ENCODE data around the gene PTPRN2. TPM values are rescaled to one million over a fixed set of nuclear protein-coding genes. Genes with fewer than 3 reads are reported as not detected.

The PTPRN2 gene
- total RNA-seq, 2 experiments from 2014 or later: 0.70 TPM; not detected in 1

DNA sequence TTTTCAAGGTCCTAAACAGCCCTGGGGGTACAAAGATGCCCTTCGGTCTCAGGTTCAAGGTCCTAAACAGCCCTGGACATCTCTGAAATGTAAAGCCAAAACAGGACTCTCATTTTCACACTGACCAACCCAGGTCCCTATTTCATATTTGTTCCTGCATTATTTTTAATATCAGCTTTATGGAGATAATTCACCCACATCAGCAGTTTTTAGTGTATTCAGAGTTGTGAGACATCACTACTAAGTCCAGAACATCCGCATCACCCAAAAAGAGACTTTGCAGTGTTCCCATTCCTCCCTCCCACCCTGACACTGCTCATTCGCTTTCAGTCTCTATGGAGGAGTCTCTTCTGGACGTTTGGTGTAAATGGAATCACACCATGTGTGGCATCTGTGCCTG is 420.2 kb downstream of the PTPRN2 start:
- Histone ChIP-seq H4K20me1 (ENCODE audit: insufficient read depth, low read length) (no peaks in the 10 kb centered on the region), H3K4me3 (ENCODE audit: low read depth, low read length, poor library complexity, severe bottlenecking) (no peak overlapping the region)
- BruUV-seq (replicated peaks): no TSS peak

DNA sequence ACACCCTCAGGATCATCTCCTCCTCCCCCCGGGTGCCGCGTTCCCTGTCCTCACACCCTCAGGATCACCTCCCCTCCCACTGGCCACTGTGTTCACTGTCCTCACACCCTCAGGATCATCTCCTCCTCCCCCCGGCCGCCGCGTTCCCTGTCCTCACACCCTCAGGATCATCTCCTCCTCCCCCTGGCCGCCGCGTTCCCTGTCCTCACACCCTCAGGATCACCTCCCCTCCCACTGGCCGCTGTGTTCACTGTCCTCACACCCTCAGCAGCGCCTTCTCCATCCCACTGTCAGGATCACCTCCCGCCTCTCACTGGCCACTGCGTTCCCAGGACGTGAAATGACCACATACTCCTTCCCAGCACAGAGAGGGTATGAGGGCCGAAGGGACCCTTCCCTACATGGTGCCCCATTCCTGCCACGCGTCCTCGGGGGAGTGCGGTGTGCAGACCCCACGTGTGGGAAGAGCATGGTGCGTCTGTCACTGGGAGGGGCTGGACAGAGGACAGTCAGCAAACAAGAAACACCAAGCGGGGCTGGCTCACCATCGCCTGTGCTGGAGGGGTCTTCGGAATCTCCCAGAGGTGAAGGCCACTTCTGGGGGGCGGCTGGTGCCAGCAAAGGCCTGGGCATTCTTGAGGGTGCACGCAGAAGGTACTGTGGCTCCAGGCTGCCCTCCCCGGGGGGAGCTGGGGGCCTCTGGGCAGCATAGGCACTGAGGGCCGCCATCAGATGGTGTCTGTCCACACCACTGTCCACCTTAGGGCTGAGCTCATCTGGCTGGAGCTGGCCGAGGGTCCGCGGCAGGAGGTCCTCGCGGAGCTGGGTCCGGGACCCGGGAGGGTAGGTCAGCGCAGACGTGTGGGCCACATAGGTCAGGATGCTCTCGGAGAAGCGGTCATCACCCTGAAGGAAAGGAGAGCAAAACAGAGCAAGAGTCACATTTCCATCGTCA is 421.0 kb downstream of the PTPRN2 start:
- POLR2A ChIA-PET: no interaction called here
- H2AFZ ChIP-seq (ENCODE audit: low read length): no peak overlapping the region
- H3K9me2 ChIP-seq (ENCODE audit: insufficient read depth, low read length): no peaks in the 10 kb centered on the region
- intact Hi-C loops (cut with micrococcal nuclease; ENCODE audit: unreplicated experiment): no loop called here
- TF ChIP-seq, protein P1, sequence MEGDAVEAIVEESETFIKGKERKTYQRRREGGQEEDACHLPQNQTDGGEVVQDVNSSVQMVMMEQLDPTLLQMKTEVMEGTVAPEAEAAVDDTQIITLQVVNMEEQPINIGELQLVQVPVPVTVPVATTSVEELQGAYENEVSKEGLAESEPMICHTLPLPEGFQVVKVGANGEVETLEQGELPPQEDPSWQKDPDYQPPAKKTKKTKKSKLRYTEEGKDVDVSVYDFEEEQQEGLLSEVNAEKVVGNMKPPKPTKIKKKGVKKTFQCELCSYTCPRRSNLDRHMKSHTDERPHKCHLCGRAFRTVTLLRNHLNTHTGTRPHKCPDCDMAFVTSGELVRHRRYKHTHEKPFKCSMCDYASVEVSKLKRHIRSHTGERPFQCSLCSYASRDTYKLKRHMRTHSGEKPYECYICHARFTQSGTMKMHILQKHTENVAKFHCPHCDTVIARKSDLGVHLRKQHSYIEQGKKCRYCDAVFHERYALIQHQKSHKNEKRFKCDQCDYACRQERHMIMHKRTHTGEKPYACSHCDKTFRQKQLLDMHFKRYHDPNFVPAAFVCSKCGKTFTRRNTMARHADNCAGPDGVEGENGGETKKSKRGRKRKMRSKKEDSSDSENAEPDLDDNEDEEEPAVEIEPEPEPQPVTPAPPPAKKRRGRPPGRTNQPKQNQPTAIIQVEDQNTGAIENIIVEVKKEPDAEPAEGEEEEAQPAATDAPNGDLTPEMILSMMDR (conservative IDR thresholded peaks at IDR 0.05; ENCODE audit: low read length): no peak
- TF ChIP-seq EZH2phosphoT487 (IDR thresholded peaks at IDR 0.05; ENCODE audit: borderline replicate concordance, low read depth, low read length): no peak
- no peaks in the 10 kb centered on the region for H4K20me1 ChIP-seq (ENCODE audit: insufficient read depth, low read length)
- no peak overlapping the region for H3K27ac ChIP-seq (ENCODE audit: low read depth, low read length, poor library complexity, severe bottlenecking)
- no peaks in the 10 kb centered on the region for H3K79me2 ChIP-seq (ENCODE audit: insufficient read depth, low read depth, low read length)
- H3K4me1 ChIP-seq (ENCODE audit: insufficient read depth, low read length, poor library complexity, severe bottlenecking): no peaks in the 10 kb centered on the region
- no peaks in the 10 kb centered on the region for H3K9me3 ChIP-seq (ENCODE audit: low read length)
- no peaks in the 10 kb centered on the region for H3K36me3 ChIP-seq (ENCODE audit: insufficient read depth, low read length)
- no peak overlapping the region for H3K4me2 ChIP-seq (ENCODE audit: low read length)
- CTCF ChIA-PET (ENCODE audit: unreplicated experiment): no interaction called here
- BruUV-seq (replicated peaks): no TSS peak
- no peak for DNase-seq (ENCODE audit: low spot score)
- H3K4me3 ChIP-seq (ENCODE audit: low read depth, low read length, poor library complexity, severe bottlenecking): no peak overlapping the region

More for the DNA sequence above, 420.2 kb downstream of the PTPRN2 start:
- intact Hi-C loops (cut with micrococcal nuclease; ENCODE audit: unreplicated experiment): no loop called here
- no peak overlapping the region for H3K27ac ChIP-seq (ENCODE audit: low read depth, low read length, poor library complexity, severe bottlenecking)
- H3K9me2 ChIP-seq (ENCODE audit: insufficient read depth, low read length): no peaks in the 10 kb centered on the region
- H3K9me3 ChIP-seq (ENCODE audit: low read length): no peaks in the 10 kb centered on the region
- no peak for DNase-seq (ENCODE audit: low spot score)
- ChIA-PET CTCF (ENCODE audit: unreplicated experiment) (no interaction called here), POLR2A (no interaction called here)
- no peaks in the 10 kb centered on the region for H3K4me1 ChIP-seq (ENCODE audit: insufficient read depth, low read length, poor library complexity, severe bottlenecking)
- no peak overlapping the region for H2AFZ ChIP-seq (ENCODE audit: low read length)
- H3K79me2 ChIP-seq (ENCODE audit: insufficient read depth, low read depth, low read length): no peaks in the 10 kb centered on the region
- H3K4me2 ChIP-seq (ENCODE audit: low read length): no peak overlapping the region
- no peaks in the 10 kb centered on the region for H3K36me3 ChIP-seq (ENCODE audit: insufficient read depth, low read length)
- TF ChIP-seq, protein P1 (conservative IDR thresholded peaks at IDR 0.05; ENCODE audit: low read length): no peak
- TF ChIP-seq EZH2phosphoT487 (IDR thresholded peaks at IDR 0.05; ENCODE audit: borderline replicate concordance, low read depth, low read length): no peak

DNA sequence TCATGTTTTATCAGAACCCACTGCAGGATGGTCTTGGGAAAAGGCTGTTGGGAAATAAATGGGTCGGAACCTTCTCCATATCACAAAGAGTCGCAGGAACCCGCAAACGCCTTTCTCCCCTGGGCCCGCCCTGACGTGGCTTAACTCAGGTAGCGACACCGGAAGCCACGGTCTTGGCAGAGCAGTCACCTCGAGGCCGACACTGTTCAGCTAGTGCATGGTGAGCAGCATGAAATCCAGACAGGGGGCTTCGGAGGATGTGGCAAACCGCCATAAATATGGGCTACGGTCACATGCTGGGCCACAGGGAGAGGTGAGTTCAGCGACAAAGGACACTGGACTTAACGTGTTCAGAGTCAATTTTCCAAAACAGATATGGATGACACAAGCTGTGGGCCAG is 421.9 kb downstream of the PTPRN2 start:
- no peak for TF ChIP-seq EZH2phosphoT487 (IDR thresholded peaks at IDR 0.05; ENCODE audit: borderline replicate concordance, low read depth, low read length)
- TF ChIP-seq, protein P1 (conservative IDR thresholded peaks at IDR 0.05; ENCODE audit: low read length): no peak
- no peak overlapping the region for H2AFZ ChIP-seq (ENCODE audit: low read length)
- H3K27ac ChIP-seq (ENCODE audit: low read depth, low read length, poor library complexity, severe bottlenecking): no peak overlapping the region
- H3K9me3 ChIP-seq (ENCODE audit: low read length): no peaks in the 10 kb centered on the region
- no peaks in the 10 kb centered on the region for H3K9me2 ChIP-seq (ENCODE audit: insufficient read depth, low read length)
- CTCF ChIA-PET (ENCODE audit: unreplicated experiment): no interaction called here
- DNase-seq (ENCODE audit: low spot score): no peak
- H3K4me3 ChIP-seq (ENCODE audit: low read depth, low read length, poor library complexity, severe bottlenecking): no peak overlapping the region
- H3K79me2 ChIP-seq (ENCODE audit: insufficient read depth, low read depth, low read length): no peaks in the 10 kb centered on the region
- H3K36me3 ChIP-seq (ENCODE audit: insufficient read depth, low read length): no peaks in the 10 kb centered on the region
- no peak overlapping the region for H3K4me2 ChIP-seq (ENCODE audit: low read length)
- intact Hi-C loops (cut with micrococcal nuclease; ENCODE audit: unreplicated experiment): no loop called here
- no peaks in the 10 kb centered on the region for H4K20me1 ChIP-seq (ENCODE audit: insufficient read depth, low read length)
- POLR2A ChIA-PET: no interaction called here
- no TSS peak for BruUV-seq (replicated peaks)
- H3K4me1 ChIP-seq (ENCODE audit: insufficient read depth, low read length, poor library complexity, severe bottlenecking): no peaks in the 10 kb centered on the region

Measured in OCI-LY7 (cell line).